ENCODE measurements around the gene ARHGAP18. TPM values are rescaled to one million over a fixed set of nuclear protein-coding genes. Genes with fewer than 3 reads are reported as not detected.
"Not testable (repeated sequence)": the region's sequence is repeated elsewhere in the genome, so short reads cannot be mapped to it uniquely, and the experiment has no call there.

The ARHGAP18 gene
- total RNA-seq, 1 experiment from 2014 or later, result 2.4 TPM

GRCh38 chr6:129570929-129571328 is 139.0 kb downstream of the ARHGAP18 start:
- not testable (repeated sequence) for H2AK5ac ChIP-seq (ENCODE audit: insufficient read length, low read length); H4K8ac ChIP-seq (replicated peaks; ENCODE audit: insufficient read length, low read depth, low read length); H3K79me2 ChIP-seq (ENCODE audit: insufficient read depth, low read length); H4K20me1 ChIP-seq (ENCODE audit: control insufficient read depth, insufficient read depth, insufficient read length); H3K27ac ChIP-seq (ENCODE audit: insufficient read length, low read depth, low read length); H3K27me3 ChIP-seq (ENCODE audit: insufficient read depth, low read length); H3K9ac ChIP-seq (ENCODE audit: extremely low read depth, insufficient read length, low read length); H2BK12ac ChIP-seq (ENCODE audit: insufficient read length, low read depth, low read length); H3K23ac ChIP-seq (ENCODE audit: insufficient read length, low read depth, low read length); H3K4me1 Mint-ChIP-seq; H3K9me3 ChIP-seq (ENCODE audit: control insufficient read depth, low read depth, low read length); H3K4me1 ChIP-seq (ENCODE audit: insufficient read depth, low read length); H3K18ac ChIP-seq (ENCODE audit: insufficient read length, low read depth, low read length); H3K4me2 ChIP-seq (ENCODE audit: insufficient read depth, insufficient read length, low read length); H4K91ac ChIP-seq (ENCODE audit: insufficient read length, low read depth, low read length); H3K27me3 Mint-ChIP-seq (ENCODE audit: low read depth); H2AFZ ChIP-seq (ENCODE audit: low read length); H3K23me2 ChIP-seq (ENCODE audit: insufficient read length, low read depth, low read length, poor library complexity, severe bottlenecking); H3K14ac ChIP-seq (ENCODE audit: insufficient read depth, low read length); H2BK15ac ChIP-seq (ENCODE audit: low read depth, low read length); H2BK120ac ChIP-seq (ENCODE audit: low read depth, low read length, poor library complexity, severe bottlenecking); H3K79me1 ChIP-seq (ENCODE audit: insufficient read depth, low read depth, low read length, poor library complexity, severe bottlenecking); DNase-seq; H3K27ac Mint-ChIP-seq; H2BK20ac ChIP-seq (ENCODE audit: low read depth, low read length, poor library complexity, severe bottlenecking); H4K5ac ChIP-seq (ENCODE audit: insufficient read length, low read depth, low read length); H3T11ph ChIP-seq (ENCODE audit: low read length); H3K36me3 Mint-ChIP-seq (ENCODE audit: insufficient read depth in 1 of 3, low read depth in 3 of 3); H3K4me3 Mint-ChIP-seq; H2BK5ac ChIP-seq (ENCODE audit: insufficient read length, low read length); H3K4ac ChIP-seq (ENCODE audit: low read depth, low read length); H3K56ac ChIP-seq (ENCODE audit: insufficient read length, low read depth, low read length)
- H3K9me3 Mint-ChIP-seq, result peaks cover 10 to 11% of the 10 kb centered on the region in 2 experiments; a peak in 4 of 5 replicates
- WGBS (ENCODE audit: extremely low coverage, insufficient read length, low lambda C conversion rate), result no CpG with 5 or more reads among the region's 1 CpG
